ENCODE data around the gene PKMYT1. TPM values are rescaled to one million over a fixed set of nuclear protein-coding genes. Genes with fewer than 3 reads are reported as not detected.

The PKMYT1 gene
- total and polyA plus RNA-seq, 2 of the 4 experiments (the other 2 are of a cell fraction): 1.8 to 14.9 TPM

- intact Hi-C loops (cut with micrococcal nuclease): no loop called here
- Histone ChIP-seq H3K4me3 (ENCODE audit: insufficient read depth, low read depth, low read length) (no peak overlapping the region), H3K9me1 (ENCODE audit: insufficient read depth, low read length) (no peaks in the 10 kb centered on the region), H3K36me3 (ENCODE audit: control insufficient read depth, insufficient read depth, low read length) (no peaks in the 10 kb centered on the region), H3K14ac (replicated peaks; ENCODE audit: low read depth, low read length) (no peak overlapping the region), H3K4ac (ENCODE audit: low read depth, low read length) (no peak overlapping the region), H4K8ac (ENCODE audit: low read depth in 2 of 2, low read length in 2 of 2) (no peak overlapping the region), H3K56ac (ENCODE audit: extremely low read depth, insufficient read depth, low read length) (no peak overlapping the region), H2BK15ac (ENCODE audit: low read depth, low read length) (no peak overlapping the region), H3K79me1 (ENCODE audit: low read depth in 1 of 2, low read length in 2 of 2) (no peaks in the 10 kb centered on the region), H4K91ac (ENCODE audit: insufficient read depth, low read depth, low read length) (no peak overlapping the region), H2AK9ac (replicated peaks; ENCODE audit: low read depth, low read length, poor library complexity) (no peak overlapping the region), H3K18ac (ENCODE audit: low read depth, low read length) (no peak overlapping the region), H3K23ac (ENCODE audit: low read depth, low read length) (no peak overlapping the region), H3K27ac (ENCODE audit: insufficient read depth, low read length) (no peak overlapping the region), H3K4me2 (ENCODE audit: low read depth, low read length) (no peak overlapping the region), H2AFZ (replicated peaks; ENCODE audit: low read length, poor library complexity) (no peak overlapping the region), H2BK5ac (ENCODE audit: low read depth, low read length, poor library complexity, severe bottlenecking) (no peak overlapping the region), H3K9me3 (ENCODE audit: control insufficient read depth, insufficient read depth, low read length) (no peaks in the 10 kb centered on the region), H4K5ac (ENCODE audit: low read depth, low read length) (no peak overlapping the region), H3K9ac (ENCODE audit: low read depth, low read length) (no peak overlapping the region), H2BK120ac (ENCODE audit: low read depth, low read length) (no peak overlapping the region), H2AK5ac (ENCODE audit: low read depth, low read length) (no peak overlapping the region), H3K4me1 (ENCODE audit: control insufficient read depth, insufficient read depth, low read length) (no peaks in the 10 kb centered on the region), H3K27me3 (ENCODE audit: control insufficient read depth, insufficient read depth, low read length) (peaks cover 36% of the 10 kb centered on the region), H4K20me1 (ENCODE audit: insufficient read depth, low read length) (no peaks in the 10 kb centered on the region), H2BK20ac (ENCODE audit: low read depth, low read length) (no peak overlapping the region)
- BruUV-seq (replicated peaks): no TSS peak
- dilution Hi-C loops (cut with HindIII; ENCODE audit: low sequenced_read_pairs, unreplicated experiment): no loop called here
- no CpG with 5 or more reads among the region's 12 CpGs for WGBS, 2 experiments (ENCODE audit: extremely low coverage in 2 of 2, insufficient read length in 1 of 2)
- TF ChIP-seq FOS (IDR thresholded peaks at IDR 0.05; ENCODE audit: low read depth, low read length) (no peak), RFX5 (IDR thresholded peaks at IDR 0.05; ENCODE audit: low read depth, low read length) (no peak), SMC3 (IDR thresholded peaks at IDR 0.05; ENCODE audit: low read depth, low read length) (no peak), MAZ (IDR thresholded peaks at IDR 0.05; ENCODE audit: borderline replicate concordance, low read depth, low read length) (no peak), CEBPB (IDR thresholded peaks at IDR 0.05; ENCODE audit: low read depth, low read length) (no peak), MXI1 (IDR thresholded peaks at IDR 0.05; ENCODE audit: borderline replicate concordance, low read depth, low read length) (no peak), CHD1 (IDR thresholded peaks at IDR 0.05; ENCODE audit: low read depth, low read length) (no peak), RAD21 (IDR thresholded peaks at IDR 0.05; ENCODE audit: low read length) (no peak), BHLHE40 (IDR thresholded peaks at IDR 0.05; ENCODE audit: low read depth, low read length) (no peak), POLR2A (IDR thresholded peaks at IDR 0.05; ENCODE audit: low read depth, low read length) (no peak), RCOR1 (IDR thresholded peaks at IDR 0.05; ENCODE audit: insufficient replicate concordance, low read length) (no peak)
- TF ChIP-seq, protein P1, sequence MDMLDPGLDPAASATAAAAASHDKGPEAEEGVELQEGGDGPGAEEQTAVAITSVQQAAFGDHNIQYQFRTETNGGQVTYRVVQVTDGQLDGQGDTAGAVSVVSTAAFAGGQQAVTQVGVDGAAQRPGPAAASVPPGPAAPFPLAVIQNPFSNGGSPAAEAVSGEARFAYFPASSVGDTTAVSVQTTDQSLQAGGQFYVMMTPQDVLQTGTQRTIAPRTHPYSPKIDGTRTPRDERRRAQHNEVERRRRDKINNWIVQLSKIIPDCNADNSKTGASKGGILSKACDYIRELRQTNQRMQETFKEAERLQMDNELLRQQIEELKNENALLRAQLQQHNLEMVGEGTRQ (IDR thresholded peaks at IDR 0.05; ENCODE audit: low read depth, low read length): no peak
- TF ChIP-seq, protein P2, sequence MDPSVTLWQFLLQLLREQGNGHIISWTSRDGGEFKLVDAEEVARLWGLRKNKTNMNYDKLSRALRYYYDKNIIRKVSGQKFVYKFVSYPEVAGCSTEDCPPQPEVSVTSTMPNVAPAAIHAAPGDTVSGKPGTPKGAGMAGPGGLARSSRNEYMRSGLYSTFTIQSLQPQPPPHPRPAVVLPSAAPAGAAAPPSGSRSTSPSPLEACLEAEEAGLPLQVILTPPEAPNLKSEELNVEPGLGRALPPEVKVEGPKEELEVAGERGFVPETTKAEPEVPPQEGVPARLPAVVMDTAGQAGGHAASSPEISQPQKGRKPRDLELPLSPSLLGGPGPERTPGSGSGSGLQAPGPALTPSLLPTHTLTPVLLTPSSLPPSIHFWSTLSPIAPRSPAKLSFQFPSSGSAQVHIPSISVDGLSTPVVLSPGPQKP (IDR thresholded peaks at IDR 0.05; ENCODE audit: borderline replicate concordance, low read depth, low read length): no peak
- TF ChIP-seq, protein P3, sequence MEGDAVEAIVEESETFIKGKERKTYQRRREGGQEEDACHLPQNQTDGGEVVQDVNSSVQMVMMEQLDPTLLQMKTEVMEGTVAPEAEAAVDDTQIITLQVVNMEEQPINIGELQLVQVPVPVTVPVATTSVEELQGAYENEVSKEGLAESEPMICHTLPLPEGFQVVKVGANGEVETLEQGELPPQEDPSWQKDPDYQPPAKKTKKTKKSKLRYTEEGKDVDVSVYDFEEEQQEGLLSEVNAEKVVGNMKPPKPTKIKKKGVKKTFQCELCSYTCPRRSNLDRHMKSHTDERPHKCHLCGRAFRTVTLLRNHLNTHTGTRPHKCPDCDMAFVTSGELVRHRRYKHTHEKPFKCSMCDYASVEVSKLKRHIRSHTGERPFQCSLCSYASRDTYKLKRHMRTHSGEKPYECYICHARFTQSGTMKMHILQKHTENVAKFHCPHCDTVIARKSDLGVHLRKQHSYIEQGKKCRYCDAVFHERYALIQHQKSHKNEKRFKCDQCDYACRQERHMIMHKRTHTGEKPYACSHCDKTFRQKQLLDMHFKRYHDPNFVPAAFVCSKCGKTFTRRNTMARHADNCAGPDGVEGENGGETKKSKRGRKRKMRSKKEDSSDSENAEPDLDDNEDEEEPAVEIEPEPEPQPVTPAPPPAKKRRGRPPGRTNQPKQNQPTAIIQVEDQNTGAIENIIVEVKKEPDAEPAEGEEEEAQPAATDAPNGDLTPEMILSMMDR (conservative IDR thresholded peaks at IDR 0.05; ENCODE audit: low read depth, low read length): no peak
- in situ Hi-C loops (cut with MboI; ENCODE audit: low sequenced_read_pairs): no loop called here
- ATAC-seq (ENCODE audit: low read depth): no peak
- CTCF ChIA-PET: no interaction called here
- POLR2A ChIA-PET (ENCODE audit: unreplicated experiment): no interaction called here
- no peak for DNase-seq
Measured at GRCh38 chr16:2991566-2992261, 11.5 kb upstream of the PKMYT1 start.
